ENCODE measurements around the gene FUS. TPM values are rescaled to one million over a fixed set of nuclear protein-coding genes. Genes with fewer than 3 reads are reported as not detected.
A peak's percentile ranks its signal among the peaks of the same experiment; 100 is the strongest.

FUS gene
- total and polyA plus RNA-seq, 9 of the 15 experiments (the other 6 are each of a cell fraction or from before 2014, with no cell fraction given), result 43.9 to 575 (median 87.2) TPM

DNA sequence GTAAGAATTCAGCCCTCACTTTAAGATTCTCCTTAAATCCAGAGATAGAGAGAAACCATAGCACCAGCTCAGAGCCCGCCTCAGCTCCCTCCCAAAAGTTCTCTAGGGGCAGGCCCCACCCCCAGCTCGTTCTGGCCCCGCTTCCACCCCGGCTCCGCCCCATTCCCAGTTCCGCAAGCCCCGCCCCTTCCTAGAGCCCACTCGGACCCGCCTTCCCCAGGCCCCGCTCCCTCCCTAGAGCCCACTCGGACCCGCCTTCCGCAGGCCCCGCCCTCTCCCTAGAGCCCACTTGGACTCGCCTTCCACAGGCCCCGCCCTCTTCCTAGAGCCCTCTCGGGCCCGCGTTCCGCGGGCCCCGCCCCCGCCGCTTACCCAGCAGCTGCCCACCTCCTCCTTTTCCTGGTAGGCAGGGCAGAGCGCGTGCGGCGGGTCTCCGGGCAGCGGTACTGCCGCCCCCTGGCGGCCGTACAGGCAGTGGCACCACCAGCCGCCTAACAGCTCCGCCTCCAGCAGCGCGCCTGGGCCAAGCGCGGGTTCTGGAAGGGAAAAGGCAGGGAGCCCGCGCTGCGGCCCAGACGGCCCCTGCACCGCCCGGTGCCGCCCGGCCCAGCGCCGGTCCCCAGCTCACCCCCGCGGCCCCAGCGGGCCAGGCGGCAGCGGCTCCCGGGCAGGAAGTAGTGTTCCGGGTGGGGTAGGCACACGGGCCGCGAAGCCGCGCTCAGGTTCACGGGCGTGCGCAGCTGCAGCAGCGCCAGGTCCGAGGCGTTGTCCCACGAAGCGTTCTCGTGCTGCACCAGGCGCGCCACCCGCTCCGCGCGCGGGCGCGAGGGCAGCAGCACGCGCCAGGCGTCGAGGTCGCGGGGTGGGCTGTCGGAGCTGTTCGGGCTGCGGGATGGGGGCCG lies 37.6 kb upstream of the FUS start (continued):
- TF ChIP-seq, protein P1, sequence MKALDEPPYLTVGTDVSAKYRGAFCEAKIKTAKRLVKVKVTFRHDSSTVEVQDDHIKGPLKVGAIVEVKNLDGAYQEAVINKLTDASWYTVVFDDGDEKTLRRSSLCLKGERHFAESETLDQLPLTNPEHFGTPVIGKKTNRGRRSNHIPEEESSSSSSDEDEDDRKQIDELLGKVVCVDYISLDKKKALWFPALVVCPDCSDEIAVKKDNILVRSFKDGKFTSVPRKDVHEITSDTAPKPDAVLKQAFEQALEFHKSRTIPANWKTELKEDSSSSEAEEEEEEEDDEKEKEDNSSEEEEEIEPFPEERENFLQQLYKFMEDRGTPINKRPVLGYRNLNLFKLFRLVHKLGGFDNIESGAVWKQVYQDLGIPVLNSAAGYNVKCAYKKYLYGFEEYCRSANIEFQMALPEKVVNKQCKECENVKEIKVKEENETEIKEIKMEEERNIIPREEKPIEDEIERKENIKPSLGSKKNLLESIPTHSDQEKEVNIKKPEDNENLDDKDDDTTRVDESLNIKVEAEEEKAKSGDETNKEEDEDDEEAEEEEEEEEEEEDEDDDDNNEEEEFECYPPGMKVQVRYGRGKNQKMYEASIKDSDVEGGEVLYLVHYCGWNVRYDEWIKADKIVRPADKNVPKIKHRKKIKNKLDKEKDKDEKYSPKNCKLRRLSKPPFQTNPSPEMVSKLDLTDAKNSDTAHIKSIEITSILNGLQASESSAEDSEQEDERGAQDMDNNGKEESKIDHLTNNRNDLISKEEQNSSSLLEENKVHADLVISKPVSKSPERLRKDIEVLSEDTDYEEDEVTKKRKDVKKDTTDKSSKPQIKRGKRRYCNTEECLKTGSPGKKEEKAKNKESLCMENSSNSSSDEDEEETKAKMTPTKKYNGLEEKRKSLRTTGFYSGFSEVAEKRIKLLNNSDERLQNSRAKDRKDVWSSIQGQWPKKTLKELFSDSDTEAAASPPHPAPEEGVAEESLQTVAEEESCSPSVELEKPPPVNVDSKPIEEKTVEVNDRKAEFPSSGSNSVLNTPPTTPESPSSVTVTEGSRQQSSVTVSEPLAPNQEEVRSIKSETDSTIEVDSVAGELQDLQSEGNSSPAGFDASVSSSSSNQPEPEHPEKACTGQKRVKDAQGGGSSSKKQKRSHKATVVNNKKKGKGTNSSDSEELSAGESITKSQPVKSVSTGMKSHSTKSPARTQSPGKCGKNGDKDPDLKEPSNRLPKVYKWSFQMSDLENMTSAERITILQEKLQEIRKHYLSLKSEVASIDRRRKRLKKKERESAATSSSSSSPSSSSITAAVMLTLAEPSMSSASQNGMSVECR (CRISPR knock-in tag; IDR thresholded peaks at IDR 0.05), result peak; percentile 80; the same call in 1 of the 2 replicates
- TF ChIP-seq, protein P2, sequence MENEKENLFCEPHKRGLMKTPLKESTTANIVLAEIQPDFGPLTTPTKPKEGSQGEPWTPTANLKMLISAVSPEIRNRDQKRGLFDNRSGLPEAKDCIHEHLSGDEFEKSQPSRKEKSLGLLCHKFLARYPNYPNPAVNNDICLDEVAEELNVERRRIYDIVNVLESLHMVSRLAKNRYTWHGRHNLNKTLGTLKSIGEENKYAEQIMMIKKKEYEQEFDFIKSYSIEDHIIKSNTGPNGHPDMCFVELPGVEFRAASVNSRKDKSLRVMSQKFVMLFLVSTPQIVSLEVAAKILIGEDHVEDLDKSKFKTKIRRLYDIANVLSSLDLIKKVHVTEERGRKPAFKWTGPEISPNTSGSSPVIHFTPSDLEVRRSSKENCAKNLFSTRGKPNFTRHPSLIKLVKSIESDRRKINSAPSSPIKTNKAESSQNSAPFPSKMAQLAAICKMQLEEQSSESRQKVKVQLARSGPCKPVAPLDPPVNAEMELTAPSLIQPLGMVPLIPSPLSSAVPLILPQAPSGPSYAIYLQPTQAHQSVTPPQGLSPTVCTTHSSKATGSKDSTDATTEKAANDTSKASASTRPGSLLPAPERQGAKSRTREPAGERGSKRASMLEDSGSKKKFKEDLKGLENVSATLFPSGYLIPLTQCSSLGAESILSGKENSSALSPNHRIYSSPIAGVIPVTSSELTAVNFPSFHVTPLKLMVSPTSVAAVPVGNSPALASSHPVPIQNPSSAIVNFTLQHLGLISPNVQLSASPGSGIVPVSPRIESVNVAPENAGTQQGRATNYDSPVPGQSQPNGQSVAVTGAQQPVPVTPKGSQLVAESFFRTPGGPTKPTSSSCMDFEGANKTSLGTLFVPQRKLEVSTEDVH (IDR thresholded peaks at IDR 0.05; ENCODE audit: low read depth, partially characterized antibody), result no peak
- TF ChIP-seq, protein P3, sequence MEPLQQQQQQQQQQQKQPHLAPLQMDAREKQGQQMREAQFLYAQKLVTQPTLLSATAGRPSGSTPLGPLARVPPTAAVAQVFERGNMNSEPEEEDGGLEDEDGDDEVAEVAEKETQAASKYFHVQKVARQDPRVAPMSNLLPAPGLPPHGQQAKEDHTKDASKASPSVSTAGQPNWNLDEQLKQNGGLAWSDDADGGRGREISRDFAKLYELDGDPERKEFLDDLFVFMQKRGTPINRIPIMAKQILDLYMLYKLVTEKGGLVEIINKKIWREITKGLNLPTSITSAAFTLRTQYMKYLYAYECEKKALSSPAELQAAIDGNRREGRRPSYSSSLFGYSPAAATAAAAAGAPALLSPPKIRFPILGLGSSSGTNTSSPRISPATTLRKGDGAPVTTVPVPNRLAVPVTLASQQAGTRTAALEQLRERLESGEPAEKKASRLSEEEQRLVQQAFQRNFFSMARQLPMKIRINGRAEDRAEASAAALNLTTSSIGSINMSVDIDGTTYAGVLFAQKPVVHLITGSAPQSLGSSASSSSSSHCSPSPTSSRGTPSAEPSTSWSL (CRISPR knock-in tag; IDR thresholded peaks at IDR 0.05; ENCODE audit: borderline replicate concordance), result no peak
- TF ChIP-seq, protein P4, sequence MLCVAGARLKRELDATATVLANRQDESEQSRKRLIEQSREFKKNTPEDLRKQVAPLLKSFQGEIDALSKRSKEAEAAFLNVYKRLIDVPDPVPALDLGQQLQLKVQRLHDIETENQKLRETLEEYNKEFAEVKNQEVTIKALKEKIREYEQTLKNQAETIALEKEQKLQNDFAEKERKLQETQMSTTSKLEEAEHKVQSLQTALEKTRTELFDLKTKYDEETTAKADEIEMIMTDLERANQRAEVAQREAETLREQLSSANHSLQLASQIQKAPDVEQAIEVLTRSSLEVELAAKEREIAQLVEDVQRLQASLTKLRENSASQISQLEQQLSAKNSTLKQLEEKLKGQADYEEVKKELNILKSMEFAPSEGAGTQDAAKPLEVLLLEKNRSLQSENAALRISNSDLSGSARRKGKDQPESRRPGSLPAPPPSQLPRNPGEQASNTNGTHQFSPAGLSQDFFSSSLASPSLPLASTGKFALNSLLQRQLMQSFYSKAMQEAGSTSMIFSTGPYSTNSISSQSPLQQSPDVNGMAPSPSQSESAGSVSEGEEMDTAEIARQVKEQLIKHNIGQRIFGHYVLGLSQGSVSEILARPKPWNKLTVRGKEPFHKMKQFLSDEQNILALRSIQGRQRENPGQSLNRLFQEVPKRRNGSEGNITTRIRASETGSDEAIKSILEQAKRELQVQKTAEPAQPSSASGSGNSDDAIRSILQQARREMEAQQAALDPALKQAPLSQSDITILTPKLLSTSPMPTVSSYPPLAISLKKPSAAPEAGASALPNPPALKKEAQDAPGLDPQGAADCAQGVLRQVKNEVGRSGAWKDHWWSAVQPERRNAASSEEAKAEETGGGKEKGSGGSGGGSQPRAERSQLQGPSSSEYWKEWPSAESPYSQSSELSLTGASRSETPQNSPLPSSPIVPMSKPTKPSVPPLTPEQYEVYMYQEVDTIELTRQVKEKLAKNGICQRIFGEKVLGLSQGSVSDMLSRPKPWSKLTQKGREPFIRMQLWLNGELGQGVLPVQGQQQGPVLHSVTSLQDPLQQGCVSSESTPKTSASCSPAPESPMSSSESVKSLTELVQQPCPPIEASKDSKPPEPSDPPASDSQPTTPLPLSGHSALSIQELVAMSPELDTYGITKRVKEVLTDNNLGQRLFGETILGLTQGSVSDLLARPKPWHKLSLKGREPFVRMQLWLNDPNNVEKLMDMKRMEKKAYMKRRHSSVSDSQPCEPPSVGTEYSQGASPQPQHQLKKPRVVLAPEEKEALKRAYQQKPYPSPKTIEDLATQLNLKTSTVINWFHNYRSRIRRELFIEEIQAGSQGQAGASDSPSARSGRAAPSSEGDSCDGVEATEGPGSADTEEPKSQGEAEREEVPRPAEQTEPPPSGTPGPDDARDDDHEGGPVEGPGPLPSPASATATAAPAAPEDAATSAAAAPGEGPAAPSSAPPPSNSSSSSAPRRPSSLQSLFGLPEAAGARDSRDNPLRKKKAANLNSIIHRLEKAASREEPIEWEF (CRISPR knock-in tag; IDR thresholded peaks at IDR 0.05), result no peak
- TF ChIP-seq MCM5 (IDR thresholded peaks at IDR 0.05; ENCODE audit: low read depth) (no peak), GABPA (tag; conservative IDR thresholded peaks at IDR 0.05; ENCODE audit: low read depth) (peak; percentile 57; the same call in 1 of the 2 replicates), FOXM1 (IDR thresholded peaks at IDR 0.05; ENCODE audit: low read depth) (no peak), FOXM1 (CRISPR knock-in tag; IDR thresholded peaks at IDR 0.05; ENCODE audit: low read depth) (no peak), ZNF764 (CRISPR knock-in tag; IDR thresholded peaks at IDR 0.05; ENCODE audit: low read depth) (no peak), STAG1 (CRISPR knock-in tag; IDR thresholded peaks at IDR 0.05; ENCODE audit: borderline replicate concordance) (no peak)
- TF ChIP-seq, protein P5, sequence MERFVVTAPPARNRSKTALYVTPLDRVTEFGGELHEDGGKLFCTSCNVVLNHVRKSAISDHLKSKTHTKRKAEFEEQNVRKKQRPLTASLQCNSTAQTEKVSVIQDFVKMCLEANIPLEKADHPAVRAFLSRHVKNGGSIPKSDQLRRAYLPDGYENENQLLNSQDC (CRISPR knock-in tag; IDR thresholded peaks at IDR 0.05), result no peak
